Prostate gland (tissue), 2 donors: ENCODE data around the gene TNIP1.

Experiments used
- CTCF ChIP-seq, 4 experiments: fragments of 200-600 bp in 2 of 4; fragments of 450-650 bp in 2 of 4; sonication (generic) in 2 of 4; IDR thresholded peaks; 1 replicate in 3 of 4; 2 replicates in 1 of 4; pipeline ENCODE4 v1.5.1; 2016 to 2019; ENCODE audit warnings: antibody characterized with exemption in 4 of 4, mild to moderate bottlenecking in 2 of 4, moderate library complexity in 2 of 4
- POLR2A ChIP-seq: fragments of 450-650 bp; IDR thresholded peaks from one replicate; pipeline ENCODE4 v1.6.1; 2016; ENCODE audit warnings: antibody characterized with exemption, mild to moderate bottlenecking
- POLR2AphosphoS5 ChIP-seq: sonication (generic); formaldehyde crosslinking; IDR thresholded peaks from one replicate; pipeline ENCODE4 v1.6.1; 2017; ENCODE audit warnings: antibody characterized with exemption

DNA sequence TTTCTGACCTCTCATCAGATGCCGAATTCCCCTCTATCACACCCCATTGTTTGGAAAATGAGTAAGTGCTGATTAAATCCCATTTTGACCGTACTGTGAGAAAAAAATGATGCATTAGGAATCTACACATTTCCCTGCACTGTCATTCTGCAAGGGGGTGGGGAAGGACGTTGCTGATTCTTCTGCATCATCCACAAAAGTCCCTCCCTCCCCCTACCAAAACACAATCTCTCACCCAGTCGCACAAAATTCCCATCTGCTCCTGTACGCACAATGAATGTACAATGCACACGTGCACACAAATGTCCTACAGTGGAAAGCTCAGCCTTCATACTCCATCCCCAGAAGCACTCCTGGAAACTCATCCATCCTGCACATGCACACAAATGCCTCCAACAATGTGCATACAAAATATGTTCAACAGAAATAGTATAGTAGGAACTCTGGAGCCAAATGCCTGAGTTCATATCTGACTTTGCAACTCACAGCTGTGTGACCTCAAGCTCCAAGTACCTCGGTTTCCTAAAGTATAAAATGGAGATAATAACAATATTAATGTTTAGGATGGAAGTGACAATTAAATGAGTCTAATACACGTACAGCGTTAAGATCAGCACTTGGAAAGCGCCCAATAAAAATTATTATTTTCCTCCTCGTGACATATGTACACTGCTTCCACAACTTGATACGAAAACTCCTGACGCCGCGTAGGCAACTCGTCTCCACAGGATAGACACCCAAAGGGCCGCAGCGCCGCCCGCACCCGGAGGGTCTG lies 809 bp downstream of the TNIP1 start:
- TF ChIP-seq CTCF (IDR thresholded peaks at IDR 0.05) = no peak
- TF ChIP-seq POLR2AphosphoS5 = no peak
- no peak for TF ChIP-seq POLR2A
